Stomach (tissue), 4 donors: Measurements from ENCODE around the gene FOXD4L6.
"Not testable (repeated sequence)": the region's sequence is repeated elsewhere in the genome, so short reads cannot be mapped to it uniquely, and the experiment has no call there.

Source experiments
- EP300 ChIP-seq: sonication (generic); formaldehyde crosslinking; IDR thresholded peaks from one replicate; pipeline ENCODE4 v1.6.1; 2017; ENCODE audit warnings: antibody characterized with exemption
- POLR2AphosphoS5 ChIP-seq, 3 donors: sonication (generic); formaldehyde crosslinking; IDR thresholded peaks; one replicate each; pipeline ENCODE4 v1.6.1; 2016; ENCODE audit warnings: antibody characterized with exemption in 3 of 3
- TF ChIP-seq, protein P1 (sequence below), 7 experiments: fragments of 450-650 bp in 4 of 7; fragments of 200-600 bp in 3 of 7; sonication (generic) in 3 of 7; IDR thresholded peaks; one replicate each; pipeline ENCODE4 v1.5.1; 2016 to 2019; ENCODE audit warnings: antibody characterized with exemption in 7 of 7, control low read depth in 2 of 7, mild to moderate bottlenecking in 1 of 7

DNA sequence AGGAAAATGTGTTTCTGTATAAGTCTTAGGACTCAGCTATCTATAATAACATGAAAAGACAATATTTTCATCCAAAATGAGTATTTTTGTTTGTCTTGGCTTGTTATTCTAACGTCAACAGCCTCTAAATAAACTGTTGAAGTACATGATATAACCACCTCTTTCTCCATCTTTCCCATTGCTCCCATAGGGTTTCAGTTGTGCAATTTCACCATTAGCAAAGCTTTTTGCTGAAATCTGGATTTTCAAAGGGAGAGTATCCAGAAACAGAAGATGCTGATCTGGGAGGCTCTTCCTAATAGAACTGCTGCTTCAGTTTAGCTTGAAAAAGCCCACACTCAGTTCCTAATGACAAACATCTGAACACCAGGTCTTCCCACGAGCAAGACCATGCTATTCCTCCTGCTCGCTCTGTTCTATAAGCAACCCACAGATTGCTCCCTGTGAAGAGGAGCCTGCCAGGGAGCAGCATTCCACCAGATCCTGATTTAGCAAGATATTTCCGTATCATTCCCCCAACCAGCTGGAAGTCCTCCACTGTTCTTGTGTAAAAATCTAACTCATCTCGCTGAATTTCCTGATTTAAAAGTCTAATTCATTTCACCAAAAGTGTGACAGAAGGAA lies 41.2 kb downstream of the FOXD4L6 start:
- not testable (repeated sequence) for TF ChIP-seq POLR2AphosphoS5 (IDR thresholded peaks at IDR 0.05); EP300
- TF ChIP-seq, protein P1, sequence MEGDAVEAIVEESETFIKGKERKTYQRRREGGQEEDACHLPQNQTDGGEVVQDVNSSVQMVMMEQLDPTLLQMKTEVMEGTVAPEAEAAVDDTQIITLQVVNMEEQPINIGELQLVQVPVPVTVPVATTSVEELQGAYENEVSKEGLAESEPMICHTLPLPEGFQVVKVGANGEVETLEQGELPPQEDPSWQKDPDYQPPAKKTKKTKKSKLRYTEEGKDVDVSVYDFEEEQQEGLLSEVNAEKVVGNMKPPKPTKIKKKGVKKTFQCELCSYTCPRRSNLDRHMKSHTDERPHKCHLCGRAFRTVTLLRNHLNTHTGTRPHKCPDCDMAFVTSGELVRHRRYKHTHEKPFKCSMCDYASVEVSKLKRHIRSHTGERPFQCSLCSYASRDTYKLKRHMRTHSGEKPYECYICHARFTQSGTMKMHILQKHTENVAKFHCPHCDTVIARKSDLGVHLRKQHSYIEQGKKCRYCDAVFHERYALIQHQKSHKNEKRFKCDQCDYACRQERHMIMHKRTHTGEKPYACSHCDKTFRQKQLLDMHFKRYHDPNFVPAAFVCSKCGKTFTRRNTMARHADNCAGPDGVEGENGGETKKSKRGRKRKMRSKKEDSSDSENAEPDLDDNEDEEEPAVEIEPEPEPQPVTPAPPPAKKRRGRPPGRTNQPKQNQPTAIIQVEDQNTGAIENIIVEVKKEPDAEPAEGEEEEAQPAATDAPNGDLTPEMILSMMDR (IDR thresholded peaks at IDR 0.05) = not testable (repeated sequence)
